Liver (tissue), 9 donors: ENCODE results near the gene PLIN1. TPM values are rescaled to one million over a fixed set of nuclear protein-coding genes. Genes with fewer than 3 reads are reported as not detected.

ENCODE experiments used
- DNase-seq: peaks from one replicate; pipeline ENCODE4 v3.0.0-alpha.2; 2017; ENCODE audit warnings: low spot score
- H3K27ac ChIP-seq, 2 donors: one replicate each; pipeline ENCODE4 v1.7.0; 2013; ENCODE audit warnings: inconsistent platforms in 2 of 2, low read length in 2 of 2, control low read depth in 1 of 2, low read depth in 1 of 2, mild to moderate bottlenecking in 1 of 2
- H3K27me3 ChIP-seq, 4 donors: one replicate each; pipeline versions ENCODE4 v1.6.1 to v1.7.0; 2013; ENCODE audit warnings: low read length in 3 of 4, inconsistent platforms in 1 of 4, mild to moderate bottlenecking in 1 of 4, moderate library complexity in 1 of 4; ENCODE audit not compliant: control insufficient read depth in 4 of 4, insufficient read depth in 4 of 4
- H3K36me3 ChIP-seq, 4 donors: one replicate each; pipeline versions ENCODE4 v1.6.1 to v1.7.0; 2013; ENCODE audit warnings: low read length in 3 of 4, mild to moderate bottlenecking in 3 of 4, low read depth in 1 of 4, moderate library complexity in 1 of 4; ENCODE audit not compliant: control insufficient read depth in 4 of 4, insufficient read depth in 3 of 4
- H3K4me1 ChIP-seq, 4 donors: one replicate each; pipeline versions ENCODE4 v1.6.1 to v1.7.0; 2013; ENCODE audit warnings: low read length in 3 of 4, mild to moderate bottlenecking in 3 of 4, moderate library complexity in 1 of 4; ENCODE audit not compliant: control insufficient read depth in 4 of 4, insufficient read depth in 4 of 4
- H3K4me3 ChIP-seq, 3 donors: one replicate each; pipeline versions ENCODE4 v1.6.1 to v1.7.0; 2013; ENCODE audit warnings: low read length in 3 of 3, control low read depth in 1 of 3, low read depth in 1 of 3, mild to moderate bottlenecking in 1 of 3
- H3K9ac ChIP-seq, 2 donors: one replicate each; pipeline ENCODE4 v1.7.0; 2013; ENCODE audit warnings: low read length in 2 of 2, mild to moderate bottlenecking in 2 of 2, moderate library complexity in 2 of 2, control low read depth in 1 of 2, low read depth in 1 of 2
- H3K9me3 ChIP-seq, 4 donors: one replicate each; pipeline versions ENCODE4 v1.6.1 to v1.7.0; 2013; ENCODE audit warnings: low read length in 3 of 4; ENCODE audit not compliant: control insufficient read depth in 4 of 4
- CTCF ChIP-seq: fragments of 150-350 bp; IDR thresholded peaks from 2 replicates; pipeline ENCODE4 v1.5.1; 2017; ENCODE audit warnings: improper control_type of control experiment, low read depth, low read length; ENCODE audit not compliant: missing input control
- EGR1 ChIP-seq, 2 donors: IDR thresholded peaks; 2 replicates each; pipeline ENCODE4 v1.6.1; 2016 to 2018; ENCODE audit warnings: antibody characterized with exemption in 2 of 2, low read depth in 2 of 2
- FOXA1 ChIP-seq: IDR thresholded peaks from 2 replicates; pipeline ENCODE4 v1.6.1; 2016; ENCODE audit warnings: antibody characterized with exemption
- FOXA2 ChIP-seq: IDR thresholded peaks from 2 replicates; pipeline ENCODE4 v1.6.1; 2016; ENCODE audit warnings: antibody characterized with exemption
- GABPA ChIP-seq, 2 donors: IDR thresholded peaks in 1 of 2; conservative IDR thresholded peaks in 1 of 2; 2 replicates each; pipeline ENCODE4 v1.6.1; 2016; ENCODE audit warnings: antibody characterized with exemption in 2 of 2, mild to moderate bottlenecking in 1 of 2, moderate library complexity in 1 of 2
- HNF4A ChIP-seq, 2 donors: conservative IDR thresholded peaks; 2 replicates each; pipeline ENCODE4 v1.6.1; 2016; ENCODE audit warnings: antibody characterized with exemption in 2 of 2, mild to moderate bottlenecking in 2 of 2
- HNF4G ChIP-seq: IDR thresholded peaks from 2 replicates; pipeline ENCODE4 v1.6.1; 2016; ENCODE audit warnings: antibody characterized with exemption
- JUND ChIP-seq, 2 donors: IDR thresholded peaks; 2 replicates each; pipeline ENCODE4 v1.6.1; 2016; ENCODE audit warnings: antibody characterized with exemption in 2 of 2
- RAD21 ChIP-seq, 2 donors: IDR thresholded peaks; 2 replicates each; pipeline ENCODE4 v1.6.1; 2016; ENCODE audit warnings: antibody characterized with exemption in 2 of 2, mild to moderate bottlenecking in 2 of 2
- REST ChIP-seq: IDR thresholded peaks from 2 replicates; pipeline ENCODE4 v1.6.1; 2016; ENCODE audit warnings: antibody characterized with exemption, mild to moderate bottlenecking
- RXRA ChIP-seq, 2 donors: IDR thresholded peaks; 2 replicates each; pipeline ENCODE4 v1.6.1; 2017 to 2018; ENCODE audit warnings: antibody characterized with exemption in 2 of 2, mild to moderate bottlenecking in 1 of 2
- TAF1 ChIP-seq: conservative IDR thresholded peaks from 2 replicates; pipeline ENCODE4 v1.6.1; 2016; ENCODE audit warnings: antibody characterized with exemption, mild to moderate bottlenecking
- YY1 ChIP-seq: IDR thresholded peaks from 2 replicates; pipeline ENCODE4 v1.6.1; 2016; ENCODE audit warnings: antibody characterized with exemption, mild to moderate bottlenecking
- WGBS: extraction: QIAGEN DNeasy Blood & Tissue Kit; methylation state at CpG from one replicate; pipeline ENCODE4 v1.1.7; 2013; 5-methylcytosine and 5-hydroxymethylcytosine counted together
- polyA plus RNA-seq, 2 donors: library from polyadenylated mRNA; stranded (reverse) in 1 of 2; unstranded in 1 of 2; fragments of 200-250 nt in 1 of 2; fragments of >200 nt in 1 of 2; fragmentation: Nextera tagmentation in 1 of 2; extraction: Ambion mirVana in 1 of 2; gene quantifications; one replicate each; pipeline versions ENCODE4 v1.2.1 to v1.2.3, GENCODE V29; 2013 to 2015
- total RNA-seq, 2 donors: library from RNA; depleted of rRNA; stranded (reverse); fragments of >200 nt; gene quantifications; one replicate each; pipeline ENCODE4 v1.2.3, GENCODE V29; 2014
- TF ChIP-seq, protein P1 (sequence below): IDR thresholded peaks from 2 replicates; pipeline ENCODE4 v1.6.1; 2016; ENCODE audit warnings: antibody characterized with exemption
- TF ChIP-seq, protein P2 (sequence below): IDR thresholded peaks from 2 replicates; pipeline ENCODE4 v1.6.1; 2016; ENCODE audit warnings: antibody characterized with exemption
- donor health status: healthy.
- donor health status: healthy.
- donor health status: healthy.
- donor health status: healthy.
- donor health status: healthy.

Gene PLIN1
- total and polyA plus RNA-seq, 4 donors: 10.2 to 46.0 (median 13.3) TPM

- Histone ChIP-seq H3K9ac (no peak overlapping the region), H3K4me1 (peaks cover 0 to 16% (median 7%) of the 10 kb centered on the region in 4 donors), H3K27ac (no peak overlapping the region), H3K4me3 (no peak overlapping the region), H3K9me3 (no peaks in the 10 kb centered on the region), H3K27me3 (no peaks in the 10 kb centered on the region), H3K36me3 (no peaks in the 10 kb centered on the region)
- TF ChIP-seq JUND (IDR thresholded peaks at IDR 0.05): no peak
- no peak for TF ChIP-seq FOXA2
- TF ChIP-seq HNF4A (conservative IDR thresholded peaks at IDR 0.05): no peak
- TF ChIP-seq RXRA (IDR thresholded peaks at IDR 0.05): no peak
- TF ChIP-seq, protein P1, sequence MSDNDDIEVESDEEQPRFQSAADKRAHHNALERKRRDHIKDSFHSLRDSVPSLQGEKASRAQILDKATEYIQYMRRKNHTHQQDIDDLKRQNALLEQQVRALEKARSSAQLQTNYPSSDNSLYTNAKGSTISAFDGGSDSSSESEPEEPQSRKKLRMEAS: no peak
- no peak for TF ChIP-seq RAD21 (IDR thresholded peaks at IDR 0.05)
- TF ChIP-seq FOXA1: no peak
- no peak for TF ChIP-seq GABPA (IDR thresholded peaks at IDR 0.05 in 1 of 2, conservative IDR thresholded peaks at IDR 0.05 in 1 of 2)
- TF ChIP-seq, protein P2, sequence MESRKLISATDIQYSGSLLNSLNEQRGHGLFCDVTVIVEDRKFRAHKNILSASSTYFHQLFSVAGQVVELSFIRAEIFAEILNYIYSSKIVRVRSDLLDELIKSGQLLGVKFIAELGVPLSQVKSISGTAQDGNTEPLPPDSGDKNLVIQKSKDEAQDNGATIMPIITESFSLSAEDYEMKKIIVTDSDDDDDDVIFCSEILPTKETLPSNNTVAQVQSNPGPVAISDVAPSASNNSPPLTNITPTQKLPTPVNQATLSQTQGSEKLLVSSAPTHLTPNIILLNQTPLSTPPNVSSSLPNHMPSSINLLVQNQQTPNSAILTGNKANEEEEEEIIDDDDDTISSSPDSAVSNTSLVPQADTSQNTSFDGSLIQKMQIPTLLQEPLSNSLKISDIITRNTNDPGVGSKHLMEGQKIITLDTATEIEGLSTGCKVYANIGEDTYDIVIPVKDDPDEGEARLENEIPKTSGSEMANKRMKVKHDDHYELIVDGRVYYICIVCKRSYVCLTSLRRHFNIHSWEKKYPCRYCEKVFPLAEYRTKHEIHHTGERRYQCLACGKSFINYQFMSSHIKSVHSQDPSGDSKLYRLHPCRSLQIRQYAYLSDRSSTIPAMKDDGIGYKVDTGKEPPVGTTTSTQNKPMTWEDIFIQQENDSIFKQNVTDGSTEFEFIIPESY: no peak
- no peak for TF ChIP-seq EGR1 (IDR thresholded peaks at IDR 0.05; ENCODE audit: low read depth in 2 of 2)
- TF ChIP-seq TAF1: no peak
- no peak for TF ChIP-seq CTCF
- TF ChIP-seq REST: no peak
- no peak for TF ChIP-seq HNF4G
- no peak for TF ChIP-seq YY1
- no peak for DNase-seq
- WGBS: 45% methylated on average over 2 of the region's 2 CpGs
Measured at GRCh38 chr15:89693091-89693490, 13.9 kb upstream of the PLIN1 start.
